OCI-LY3 (cell line): ENCODE data around the gene CIZ1.
A peak's percentile ranks its signal among the peaks of the same experiment; 100 is the strongest.

Source experiments
- H2AFZ ChIP-seq: fragments of 200-600, 300-600 bp; shearing (Covaris generic); 2 replicates; pipeline ENCODE4 v1.6.0; 2014; ENCODE audit warnings: antibody characterized with exemption, low read depth, low read length
- H3K27ac ChIP-seq: fragments of 200-600, 300-600 bp; sonication (generic); 2 replicates; pipeline ENCODE4 v1.5.1; 2014; ENCODE audit warnings: mild to moderate bottlenecking, low read length, moderate library complexity, mixed read lengths
- H3K27me3 ChIP-seq: fragments of 200-600, 300-600 bp; sonication (generic); 2 replicates; pipeline ENCODE4 v1.6.1; 2014; ENCODE audit warnings: low read depth, low read length, mixed read lengths
- H3K36me3 ChIP-seq: fragments of 200-600, 300-600 bp; sonication (generic); replicated peaks from 2 replicates; pipeline ENCODE3; 2014; ENCODE audit warnings: low read depth, low read length, mixed read lengths
- H3K4me1 ChIP-seq: fragments of 300-600, 200-600 bp; sonication (generic); 2 replicates; pipeline ENCODE4 v1.6.1; 2014; ENCODE audit warnings: low read length, mixed read lengths
- H3K4me2 ChIP-seq: fragments of 200-600, 300-600 bp; sonication (generic); 2 replicates; pipeline ENCODE4 v1.6.1; 2014; ENCODE audit warnings: low read length, mixed read lengths
- H3K4me3 ChIP-seq: fragments of 300-600, 200-600 bp; sonication (generic); 2 replicates; pipeline ENCODE4 v1.5.1; 2014; ENCODE audit warnings: antibody characterized with exemption, mild to moderate bottlenecking, low read length, moderate library complexity
- H3K79me2 ChIP-seq: fragments of 300-600, 200-600 bp; shearing (Covaris generic); 2 replicates; pipeline ENCODE4 v1.6.1; 2014; ENCODE audit warnings: mild to moderate bottlenecking, low read length, mixed read lengths
- H3K9ac ChIP-seq: fragments of 300-600, 200-600 bp; shearing (Covaris generic); 2 replicates; pipeline ENCODE4 v1.6.0; 2014; ENCODE audit warnings: mild to moderate bottlenecking, low read length, moderate library complexity
- H3K9me3 ChIP-seq: fragments of 200-600, 300-600 bp; shearing (Covaris generic); 2 replicates; pipeline ENCODE4 v1.6.1; 2014; ENCODE audit warnings: low read length, mixed read lengths; ENCODE audit not compliant: insufficient read depth
- H4K20me1 ChIP-seq: fragments of 200-600, 300-600 bp; sonication (generic); 2 replicates; pipeline ENCODE4 v1.6.1; 2016; ENCODE audit warnings: low read length, mixed read lengths; ENCODE audit not compliant: insufficient read depth
- CTCF ChIP-seq: fragments of 200-600, 300-600 bp; sonication (generic); IDR thresholded peaks from 2 replicates; pipeline ENCODE4 v1.5.1; 2014; ENCODE audit warnings: antibody characterized with exemption, low read length, low read depth
- EZH2phosphoT487 ChIP-seq: fragments of 200-600 bp; shearing (Covaris generic); IDR thresholded peaks from 2 replicates; pipeline ENCODE4 v1.6.1; 2018; ENCODE audit warnings: antibody characterized with exemption, mixed run types, low read depth

Gene CIZ1

GRCh38 chr9:128117613-128118471 is 73.5 kb downstream of the CIZ1 start:
- H3K9ac ChIP-seq: peak overlapping the region; percentile 16; the same call in 1 of the 2 replicates
- TF ChIP-seq CTCF (peak; percentile 100), EZH2phosphoT487 (no peak)
- no peaks in the 10 kb centered on the region for H3K9me3 ChIP-seq
- H3K36me3 ChIP-seq: peaks cover 40% of the 10 kb centered on the region
- H4K20me1 ChIP-seq: no peaks in the 10 kb centered on the region
- peak overlapping the region; percentile 39 for H3K27ac ChIP-seq
- H3K4me2 ChIP-seq: peak overlapping the region; percentile 29; the same call in 1 of the 2 replicates
- H3K79me2 ChIP-seq: no peaks in the 10 kb centered on the region
- H3K4me1 ChIP-seq: peaks cover 43% of the 10 kb centered on the region
- no peak overlapping the region for H3K4me3 ChIP-seq
- H2AFZ ChIP-seq: no peak overlapping the region
- no peaks in the 10 kb centered on the region for H3K27me3 ChIP-seq

GRCh38 chr9:128116104-128117083 is 75.0 kb downstream of the CIZ1 start:
- TF ChIP-seq EZH2phosphoT487: no peak
- no peak for TF ChIP-seq CTCF
- H3K9ac ChIP-seq: peak overlapping the region; percentile 11; the same call in 1 of the 2 replicates
- H3K36me3 ChIP-seq: peaks cover 39% of the 10 kb centered on the region
- no peaks in the 10 kb centered on the region for H3K9me3 ChIP-seq
- peaks cover 43% of the 10 kb centered on the region for H3K4me1 ChIP-seq
- H3K79me2 ChIP-seq: no peaks in the 10 kb centered on the region
- H2AFZ ChIP-seq: no peak overlapping the region
- peak overlapping the region; percentile 85 for H3K27ac ChIP-seq
- H3K4me2 ChIP-seq: peak overlapping the region; percentile 69
- no peaks in the 10 kb centered on the region for H3K27me3 ChIP-seq
- H4K20me1 ChIP-seq: no peaks in the 10 kb centered on the region
- H3K4me3 ChIP-seq: 0 out of 2 replicates have a peak overlapping the region, but pooled peaks have one; percentile 2
